ENCODE results near the gene SGPP1. TPM values are rescaled to one million over a fixed set of nuclear protein-coding genes. Genes with fewer than 3 reads are reported as not detected.

The SGPP1 gene
- total and polyA plus RNA-seq, 10 of the 15 experiments (the other 5 are each of a cell fraction or from before 2014, with no cell fraction given): 3.5 to 37.7 (median 25.5) TPM

GRCh38 chr14:63713764-63714163 is 14.1 kb downstream of the SGPP1 start:
- H3K4me3 ChIP-seq: no peak overlapping the region
- H3K4me1 ChIP-seq (ENCODE audit: control insufficient read depth, insufficient read depth, low read length): peaks cover 16% of the 10 kb centered on the region
- H3K79me2 ChIP-seq (ENCODE audit: control insufficient read depth, insufficient read depth, low read length): peaks cover 27% of the 10 kb centered on the region
- H3K4me2 ChIP-seq (ENCODE audit: control insufficient read depth, insufficient read depth): no peak overlapping the region
- ChIA-PET CTCF (no interaction called here), SMC1A (ENCODE audit: uncharacterized antibody, unreplicated experiment) (interaction anchor here (2.3 kb wide), 1 partner anchor 12 kb away, joined by 8 read pairs; no protein-coding TSS in a partner anchor), POLR2A (interaction anchor here (0.6 to 8.5 kb wide), 2 partner anchors 9 to 634 kb away, joined by 6 to 81 read pairs; no protein-coding TSS in a partner anchor), RAD21 (ENCODE audit: unreplicated experiment) (no interaction called here)
- no peak overlapping the region for H3K27ac ChIP-seq (ENCODE audit: control insufficient read depth, insufficient read depth)
- intact Hi-C loops (cut with micrococcal nuclease; ENCODE audit: unreplicated experiment): no loop called here
- H2AFZ ChIP-seq (ENCODE audit: control insufficient read depth, low read depth, low read length): no peak overlapping the region
- no peak; the same call in 2 of the 3 replicates for ATAC-seq
- DNase-seq (ENCODE audit: low read depth, low spot score): no peak
- no TSS peak for BruUV-seq (replicated peaks)
- TF ChIP-seq EGR1 (IDR thresholded peaks at IDR 0.05; ENCODE audit: borderline replicate concordance in 1 of 2, low read depth in 2 of 2, low read length in 2 of 2): no peak
- no peak for TF ChIP-seq STAT3 (IDR thresholded peaks at IDR 0.05; ENCODE audit: low read depth, low read length)
- TF ChIP-seq ATF3 (IDR thresholded peaks at IDR 0.05; ENCODE audit: borderline replicate concordance, extremely low read depth, low read depth, low read length): no peak
- TF ChIP-seq BACH1 (IDR thresholded peaks at IDR 0.05; ENCODE audit: borderline replicate concordance): no peak
- TF ChIP-seq CHD2 (IDR thresholded peaks at IDR 0.05; ENCODE audit: borderline replicate concordance, low read depth, low read length): no peak
- no peak for TF ChIP-seq CREM (IDR thresholded peaks at IDR 0.05; ENCODE audit: low read depth)
- TF ChIP-seq E2F8 (IDR thresholded peaks at IDR 0.05; ENCODE audit: low read depth, partially characterized antibody): no peak
- no peak for TF ChIP-seq NR2C1 (IDR thresholded peaks at IDR 0.05)
- no peak for TF ChIP-seq FOS (IDR thresholded peaks at IDR 0.05; ENCODE audit: borderline replicate concordance, extremely low read depth, insufficient read length)
- TF ChIP-seq MTA3 (IDR thresholded peaks at IDR 0.05; ENCODE audit: borderline replicate concordance, low read length): no peak
- TF ChIP-seq TAF1 (IDR thresholded peaks at IDR 0.05; ENCODE audit: borderline replicate concordance, low read depth, low read length): no peak
- no peak for TF ChIP-seq RELA (IDR thresholded peaks at IDR 0.05; ENCODE audit: borderline replicate concordance, partially characterized antibody)
- no peak for TF ChIP-seq SUPT20H (IDR thresholded peaks at IDR 0.05; ENCODE audit: borderline replicate concordance, control insufficient read depth, low read depth, low read length)
- TF ChIP-seq NR2C2 (IDR thresholded peaks at IDR 0.05; ENCODE audit: borderline replicate concordance, control insufficient read depth, insufficient read length, low read depth): no peak
- TF ChIP-seq CEBPB (IDR thresholded peaks at IDR 0.05; ENCODE audit: borderline replicate concordance in 1 of 2, low read depth in 2 of 2, low read length in 2 of 2): no peak
- no peak for TF ChIP-seq CBX5 (IDR thresholded peaks at IDR 0.05; ENCODE audit: low read depth)
- H3K36me3 ChIP-seq (ENCODE audit: control insufficient read depth in 2 of 2, insufficient read depth in 2 of 2, low read length in 1 of 2): peaks cover 0 to 2% of the 10 kb centered on the region in 2 experiments; a peak in 1 of 4 replicates
- no peaks in the 10 kb centered on the region for H3K27me3 ChIP-seq (replicated peaks in 1 of 2; ENCODE audit: control insufficient read depth in 2 of 2, insufficient read depth in 2 of 2, low read length in 1 of 2)
- no peak overlapping the region for H3K9ac ChIP-seq (ENCODE audit: control insufficient read depth, insufficient read depth, low read length)
- peaks cover 17% of the 10 kb centered on the region for H3K9me3 ChIP-seq (replicated peaks; ENCODE audit: control insufficient read depth, insufficient read depth, low read length)
- FAIRE-seq: no peak
- H4K20me1 ChIP-seq (ENCODE audit: control insufficient read depth, insufficient read depth): no peaks in the 10 kb centered on the region
- in situ Hi-C loops (cut with MboI): no loop called here
